Endodermal cell (in vitro differentiated cells): ENCODE measurements around the gene ANOS1. TPM values are rescaled to one million over a fixed set of nuclear protein-coding genes. Genes with fewer than 3 reads are reported as not detected.

Experiments
- DNase-seq: peaks from one replicate; pipeline ENCODE4 v3.0.0-alpha.2; 2017
- H3K27ac ChIP-seq: 2 replicates; pipeline ENCODE4 v1.5.1; 2013; ENCODE audit warnings: mild to moderate bottlenecking, low read depth, low read length, moderate library complexity
- H3K27me3 ChIP-seq: 2 replicates; pipeline ENCODE4 v1.6.1; 2013; ENCODE audit warnings: mild to moderate bottlenecking, low read length, moderate library complexity; ENCODE audit not compliant: insufficient read depth, control insufficient read depth, poor library complexity, severe bottlenecking
- H3K36me3 ChIP-seq: 2 replicates; pipeline ENCODE4 v1.7.0; 2013; ENCODE audit warnings: mild to moderate bottlenecking, low read length, moderate library complexity; ENCODE audit not compliant: control insufficient read depth, insufficient read depth
- H3K4me1 ChIP-seq: one replicate; pipeline ENCODE4 v1.7.0; 2013; ENCODE audit warnings: low read length; ENCODE audit not compliant: control insufficient read depth, insufficient read depth
- H3K4me3 ChIP-seq: 2 replicates; pipeline ENCODE4 v1.5.1; 2013; ENCODE audit warnings: mild to moderate bottlenecking, low read length, moderate library complexity
- H3K9ac ChIP-seq: 2 replicates; pipeline ENCODE4 v1.6.1; 2013; ENCODE audit warnings: mild to moderate bottlenecking, low read length, moderate library complexity; ENCODE audit not compliant: poor library complexity, severe bottlenecking; ENCODE audit errors: extremely low read depth
- H3K9me3 ChIP-seq: 2 replicates; pipeline ENCODE4 v1.6.1; 2013; ENCODE audit warnings: mild to moderate bottlenecking, low read length, moderate library complexity; ENCODE audit not compliant: control insufficient read depth
- H3K27ac Mint-ChIP-seq: 2 replicates; pipeline ENCODE4 v1.8.0; 2020; ENCODE audit warnings: mixed read lengths
- H3K27me3 Mint-ChIP-seq: 2 replicates; pipeline ENCODE4 v1.8.0; 2021; ENCODE audit warnings: mild to moderate bottlenecking, mixed read lengths; ENCODE audit not compliant: insufficient read depth
- H3K36me3 Mint-ChIP-seq: 2 replicates; pipeline ENCODE4 v1.8.0; 2020; ENCODE audit warnings: low read depth, mixed read lengths
- H3K4me1 Mint-ChIP-seq: 2 replicates; pipeline ENCODE4 v1.8.0; 2020; ENCODE audit warnings: mixed read lengths
- H3K4me3 Mint-ChIP-seq: 2 replicates; pipeline ENCODE4 v1.8.0; 2020; ENCODE audit warnings: mild to moderate bottlenecking, moderate library complexity, mixed read lengths
- H3K9me3 Mint-ChIP-seq: 2 replicates; pipeline ENCODE4 v1.8.0; 2020; ENCODE audit warnings: mild to moderate bottlenecking, mixed read lengths
- WGBS, 2 experiments: methylation state at CpG; one replicate each; pipeline versions ENCODE4 v1.1.5 to v1.1.7; 2013; ENCODE audit warnings: missing lambda C conversion rate in 2 of 2, mixed read lengths in 1 of 2; ENCODE audit not compliant: insufficient coverage in 1 of 2, insufficient read length in 1 of 2; 5-methylcytosine and 5-hydroxymethylcytosine counted together
- total RNA-seq, 2 donors: library from RNA; stranded (reverse); fragmentation: NEBNext Ultra II Directional in 1 of 2; extraction: Animal tissue kit (Norgen Biotek cat#: 25700) in 1 of 2; gene quantifications; 2 replicates in 1 of 2; 3 replicates in 1 of 2; pipeline ENCODE4 v1.2.1, GENCODE V29; 2021
- TF ChIP-seq, protein P1 (sequence below): fragments of 200-600 bp; sonication (generic); conservative IDR thresholded peaks from 2 replicates; pipeline ENCODE4 v1.5.0; 2021; ENCODE audit warnings: antibody characterized with exemption, mild to moderate bottlenecking

ANOS1 gene
- total RNA-seq, 2 donors from 2014 or later, result 7.1 to 57.4 TPM

DNA sequence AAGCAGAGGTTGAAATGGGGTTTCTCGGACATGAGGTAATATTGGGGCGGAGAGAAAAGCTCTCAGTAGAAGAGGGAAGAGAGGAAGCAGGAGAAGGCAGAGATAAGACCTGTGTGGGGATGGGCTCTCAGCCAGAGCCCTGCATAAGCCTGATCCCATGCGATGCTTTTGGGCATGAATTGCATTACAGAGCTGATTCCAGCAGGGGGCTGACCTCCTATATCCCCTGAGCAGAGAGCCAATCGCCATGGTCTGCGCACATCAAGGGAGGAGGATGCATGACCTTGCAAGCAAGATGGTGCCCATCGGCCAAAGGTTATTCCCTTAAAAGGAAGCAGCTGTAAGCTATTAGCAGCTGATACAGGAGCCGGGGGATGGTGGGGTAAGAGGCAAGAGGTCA, 7.6 kb downstream of the ANOS1 start:
- no peak overlapping the region for H3K9ac ChIP-seq
- no peak overlapping the region for H3K4me3 ChIP-seq
- Mint-ChIP-seq H3K4me1 (peaks cover 78% of the 10 kb centered on the region), H3K36me3 (peaks cover 20% of the 10 kb centered on the region), H3K27me3 (peaks cover 22% of the 10 kb centered on the region), H3K4me3 (peak overlapping the region; percentile 29), H3K9me3 (no peaks in the 10 kb centered on the region), H3K27ac (peak overlapping the region; percentile 50)
- TF ChIP-seq, protein P1, sequence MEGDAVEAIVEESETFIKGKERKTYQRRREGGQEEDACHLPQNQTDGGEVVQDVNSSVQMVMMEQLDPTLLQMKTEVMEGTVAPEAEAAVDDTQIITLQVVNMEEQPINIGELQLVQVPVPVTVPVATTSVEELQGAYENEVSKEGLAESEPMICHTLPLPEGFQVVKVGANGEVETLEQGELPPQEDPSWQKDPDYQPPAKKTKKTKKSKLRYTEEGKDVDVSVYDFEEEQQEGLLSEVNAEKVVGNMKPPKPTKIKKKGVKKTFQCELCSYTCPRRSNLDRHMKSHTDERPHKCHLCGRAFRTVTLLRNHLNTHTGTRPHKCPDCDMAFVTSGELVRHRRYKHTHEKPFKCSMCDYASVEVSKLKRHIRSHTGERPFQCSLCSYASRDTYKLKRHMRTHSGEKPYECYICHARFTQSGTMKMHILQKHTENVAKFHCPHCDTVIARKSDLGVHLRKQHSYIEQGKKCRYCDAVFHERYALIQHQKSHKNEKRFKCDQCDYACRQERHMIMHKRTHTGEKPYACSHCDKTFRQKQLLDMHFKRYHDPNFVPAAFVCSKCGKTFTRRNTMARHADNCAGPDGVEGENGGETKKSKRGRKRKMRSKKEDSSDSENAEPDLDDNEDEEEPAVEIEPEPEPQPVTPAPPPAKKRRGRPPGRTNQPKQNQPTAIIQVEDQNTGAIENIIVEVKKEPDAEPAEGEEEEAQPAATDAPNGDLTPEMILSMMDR, result peak; percentile 75
- WGBS, 2 experiments, result 46 to 52% methylated on average over 3 to 7 of the region's 7 CpGs
- no peak overlapping the region for H3K27ac ChIP-seq
- no peaks in the 10 kb centered on the region for H3K9me3 ChIP-seq
- peak; percentile 85 for DNase-seq
- H3K4me1 ChIP-seq, result no peaks in the 10 kb centered on the region
- H3K36me3 ChIP-seq, result no peaks in the 10 kb centered on the region
- peaks cover 11% of the 10 kb centered on the region for H3K27me3 ChIP-seq

DNA sequence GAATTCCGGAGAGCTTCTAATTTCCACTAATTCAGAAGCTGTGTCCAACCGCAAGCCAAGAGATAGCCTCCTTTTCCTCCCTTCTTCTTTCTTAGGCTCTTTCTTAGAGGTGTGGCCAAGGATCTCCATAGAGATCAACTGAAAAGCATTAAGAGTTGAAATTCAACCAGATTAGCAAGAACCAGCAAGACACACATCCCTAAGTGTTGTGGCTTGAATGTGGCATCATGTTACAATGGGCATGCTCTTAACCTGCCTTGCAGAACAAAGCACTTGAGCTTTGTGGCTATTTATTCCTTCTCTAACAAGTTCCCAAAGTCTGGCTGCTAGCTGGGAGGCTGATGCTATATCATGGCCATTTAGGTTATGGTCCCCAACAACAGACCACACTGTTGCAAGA, 10.4 kb downstream of the ANOS1 start:
- Mint-ChIP-seq H3K27ac (peak overlapping the region; percentile 84), H3K9me3 (no peaks in the 10 kb centered on the region), H3K4me1 (peaks cover 57% of the 10 kb centered on the region), H3K4me3 (no peak overlapping the region), H3K27me3 (no peaks in the 10 kb centered on the region), H3K36me3 (peaks cover 18% of the 10 kb centered on the region)
- no peak overlapping the region for H3K27ac ChIP-seq
- no peaks in the 10 kb centered on the region for H3K9me3 ChIP-seq
- H3K27me3 ChIP-seq, result no peaks in the 10 kb centered on the region
- peak; percentile 47 for DNase-seq
- TF ChIP-seq, protein P1, result no peak
- H3K4me1 ChIP-seq, result no peaks in the 10 kb centered on the region
- no peak overlapping the region for H3K9ac ChIP-seq
- H3K36me3 ChIP-seq, result no peaks in the 10 kb centered on the region
- H3K4me3 ChIP-seq, result peak overlapping the region; percentile 29
- 85% methylated on average over 2 of the region's 2 CpGs; no CpG with 5 or more reads in 1 of the 2 experiments for WGBS, 2 experiments

DNA sequence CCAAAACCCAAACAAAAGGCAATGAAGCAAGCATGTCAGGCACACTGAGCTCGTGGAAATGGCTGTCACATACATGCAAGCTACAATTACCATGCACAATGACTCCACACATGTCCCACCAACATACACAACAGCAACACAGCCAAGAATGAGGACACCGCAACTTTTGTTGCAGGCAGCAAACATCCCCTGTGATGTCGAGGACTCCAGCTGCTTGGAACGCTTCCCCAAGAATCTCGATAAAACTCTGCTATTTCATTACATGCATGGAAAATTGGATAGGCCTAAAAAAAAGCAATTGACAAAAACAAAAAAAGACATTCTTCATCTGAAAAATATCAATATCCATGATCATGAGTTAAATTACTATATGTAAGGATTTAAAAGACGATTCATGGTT, 11.8 kb downstream of the ANOS1 start:
- Mint-ChIP-seq H3K27ac (peak overlapping the region; percentile 78), H3K4me1 (peaks cover 49% of the 10 kb centered on the region), H3K36me3 (peaks cover 18% of the 10 kb centered on the region), H3K27me3 (no peaks in the 10 kb centered on the region), H3K4me3 (no peak overlapping the region), H3K9me3 (no peaks in the 10 kb centered on the region)
- Histone ChIP-seq H3K36me3 (no peaks in the 10 kb centered on the region), H3K27ac (no peak overlapping the region), H3K4me3 (no peak overlapping the region), H3K9me3 (no peaks in the 10 kb centered on the region), H3K27me3 (no peaks in the 10 kb centered on the region), H3K4me1 (no peaks in the 10 kb centered on the region), H3K9ac (no peak overlapping the region)
- 96% methylated on average over 5 of the region's 6 CpGs; no CpG with 5 or more reads in 1 of the 2 experiments for WGBS, 2 experiments
- DNase-seq, result no peak
- TF ChIP-seq, protein P1, result no peak
